CD4-positive, CD25-positive, alpha-beta regulatory T cell (primary cell): ENCODE results near the gene TBC1D10A. TPM values are rescaled to one million over a fixed set of nuclear protein-coding genes. Genes with fewer than 3 reads are reported as not detected.

Experiments used
- ATAC-seq, 2 donors: fragments of 150-1000 bp; cut with Tn5 transposase; one replicate each; pipeline ENCODE4 v1.10.0; 2021; ENCODE audit warnings: low read depth in 2 of 2, moderate number of reproducible peaks in 2 of 2, moderate library complexity in 1 of 2
- DNase-seq, 3 donors: peaks; one replicate each; pipeline versions ENCODE4 v3.0.0 to v3.0.0-alpha.2; 2012 to 2022; ENCODE audit warnings: mixed read lengths in 1 of 3
- H3K27ac ChIP-seq: one replicate; pipeline ENCODE4 v1.7.0; 2013; ENCODE audit warnings: mild to moderate bottlenecking, low read length; ENCODE audit not compliant: insufficient read depth, poor library complexity, severe bottlenecking
- H3K27me3 ChIP-seq: one replicate; pipeline ENCODE4 v1.7.0; 2013; ENCODE audit warnings: low read length; ENCODE audit not compliant: control insufficient read depth, insufficient read depth
- H3K36me3 ChIP-seq: one replicate; pipeline ENCODE4 v1.7.0; 2013; ENCODE audit warnings: mild to moderate bottlenecking, low read length, moderate library complexity; ENCODE audit not compliant: control insufficient read depth, insufficient read depth
- H3K4me1 ChIP-seq: 2 replicates; pipeline ENCODE4 v1.7.0; 2013; ENCODE audit warnings: mild to moderate bottlenecking, low read length; ENCODE audit not compliant: insufficient read depth, control insufficient read depth, poor library complexity, severe bottlenecking
- H3K4me3 ChIP-seq: one replicate; pipeline ENCODE4 v1.7.0; 2013; ENCODE audit warnings: low read depth, mild to moderate bottlenecking, low read length, moderate library complexity
- H3K9me3 ChIP-seq, 2 experiments: 1 replicate in 1 of 2; 2 replicates in 1 of 2; pipeline ENCODE4 v1.7.0; 2013; ENCODE audit warnings: low read length in 2 of 2, mild to moderate bottlenecking in 1 of 2, moderate library complexity in 1 of 2; ENCODE audit not compliant: control insufficient read depth in 2 of 2
- H3K27ac Mint-ChIP-seq, 3 donors: one replicate each; pipeline ENCODE4 v1.8.0; 2020 to 2022; ENCODE audit warnings: mild to moderate bottlenecking in 3 of 3, mixed read lengths in 3 of 3, moderate library complexity in 2 of 3
- H3K27me3 Mint-ChIP-seq: one replicate; pipeline ENCODE4 v1.8.0; 2022; ENCODE audit warnings: mild to moderate bottlenecking, mixed read lengths
- H3K36me3 Mint-ChIP-seq: one replicate; pipeline ENCODE4 v1.8.0; 2020; ENCODE audit warnings: mixed read lengths
- H3K4me1 Mint-ChIP-seq, 4 donors: one replicate each; pipeline ENCODE4 v1.8.0; 2020 to 2022; ENCODE audit warnings: mixed read lengths in 4 of 4, mild to moderate bottlenecking in 1 of 4
- H3K4me3 Mint-ChIP-seq, 4 donors: one replicate each; pipeline ENCODE4 v1.8.0; 2020 to 2022; ENCODE audit warnings: mild to moderate bottlenecking in 4 of 4, mixed read lengths in 4 of 4, moderate library complexity in 3 of 4
- H3K9me3 Mint-ChIP-seq, 7 donors: one replicate each; pipeline ENCODE4 v1.8.0; 2020 to 2022; ENCODE audit warnings: mixed read lengths in 7 of 7, mild to moderate bottlenecking in 3 of 7, moderate library complexity in 2 of 7
- polyA plus RNA-seq, 4 donors: library from polyadenylated mRNA; unstranded; fragments of 300-500 nt; fragmentation: Illumina TruSeq; gene quantifications; one replicate each; pipeline ENCODE4 v1.2.3, GENCODE V29; 2021
- total RNA-seq: library from RNA; stranded (reverse); gene quantifications from one replicate; pipeline ENCODE4 v1.2.3, GENCODE V29; 2022

TBC1D10A gene
- total and polyA plus RNA-seq, 5 donors from 2014 or later, result 44.2 to 67.5 (median 47.8) TPM

GRCh38 chr22:30263883-30264282, 62.9 kb downstream of the TBC1D10A start:
- no peak for DNase-seq
- no peaks in the 10 kb centered on the region for H3K9me3 ChIP-seq
- H3K27ac ChIP-seq, result no peak overlapping the region
- peaks cover 54% of the 10 kb centered on the region for H3K4me1 ChIP-seq
- H3K4me1 Mint-ChIP-seq, result peaks cover 6 to 54% (median 18%) of the 10 kb centered on the region in 4 donors
- H3K36me3 Mint-ChIP-seq, result peaks cover 8% of the 10 kb centered on the region
- no peaks in the 10 kb centered on the region for H3K9me3 Mint-ChIP-seq
- no peak overlapping the region for H3K27ac Mint-ChIP-seq
- ATAC-seq, result no peak
- H3K36me3 ChIP-seq, result no peaks in the 10 kb centered on the region
- H3K27me3 Mint-ChIP-seq, result peaks cover 5% of the 10 kb centered on the region
- no peak overlapping the region for H3K4me3 Mint-ChIP-seq
- H3K27me3 ChIP-seq, result no peaks in the 10 kb centered on the region
- H3K4me3 ChIP-seq, result no peak overlapping the region

- Mint-ChIP-seq H3K27ac (peak overlapping the region in 2 of 3 donors; percentile 79 to 92), H3K4me3 (peak overlapping the region; percentile 78 to 92 (median 82)), H3K27me3 (no peaks in the 10 kb centered on the region), H3K9me3 (no peaks in the 10 kb centered on the region), H3K4me1 (peaks cover 0 to 47% (median 12%) of the 10 kb centered on the region in 4 donors), H3K36me3 (peaks cover 6% of the 10 kb centered on the region)
- H3K4me1 ChIP-seq, result peaks cover 53% of the 10 kb centered on the region
- H3K36me3 ChIP-seq, result no peaks in the 10 kb centered on the region
- ATAC-seq (no peak), DNase-seq (peak; percentile 71 to 76 (median 74))
- no peaks in the 10 kb centered on the region for H3K27me3 ChIP-seq
- peak overlapping the region; percentile 53 for H3K27ac ChIP-seq
- H3K9me3 ChIP-seq, result no peaks in the 10 kb centered on the region
- no peak overlapping the region for H3K4me3 ChIP-seq
Measured at GRCh38 chr22:30262917-30263741, 63.6 kb downstream of the TBC1D10A start.

- Histone ChIP-seq H3K27ac (no peak overlapping the region), H3K36me3 (no peaks in the 10 kb centered on the region), H3K4me1 (peaks cover 43% of the 10 kb centered on the region), H3K9me3 (no peaks in the 10 kb centered on the region), H3K4me3 (no peak overlapping the region), H3K27me3 (no peaks in the 10 kb centered on the region)
- Mint-ChIP-seq H3K4me3 (peak overlapping the region in 1 of 4 donors; percentile 73), H3K9me3 (no peaks in the 10 kb centered on the region), H3K4me1 (peaks cover 0 to 37% (median 12%) of the 10 kb centered on the region in 4 donors), H3K27me3 (no peaks in the 10 kb centered on the region), H3K27ac (peak overlapping the region in 2 of 3 donors; percentile 59 to 89), H3K36me3 (peaks cover 6% of the 10 kb centered on the region)
- DNase-seq, result no peak
- ATAC-seq, result no peak
Measured at GRCh38 chr22:30262112-30262511, 64.6 kb downstream of the TBC1D10A start.

GRCh38 chr22:30261134-30261533, 65.6 kb downstream of the TBC1D10A start:
- H3K27ac ChIP-seq, result no peak overlapping the region
- H3K4me1 ChIP-seq, result peaks cover 33% of the 10 kb centered on the region
- Mint-ChIP-seq H3K4me1 (peaks cover 0 to 32% (median 12%) of the 10 kb centered on the region in 4 donors), H3K27ac (peak overlapping the region in 1 of 3 donors; percentile 16), H3K27me3 (no peaks in the 10 kb centered on the region), H3K36me3 (peaks cover 6% of the 10 kb centered on the region), H3K9me3 (no peaks in the 10 kb centered on the region), H3K4me3 (no peak overlapping the region)
- ATAC-seq, result no peak
- no peak overlapping the region for H3K4me3 ChIP-seq
- H3K9me3 ChIP-seq, result no peaks in the 10 kb centered on the region
- no peaks in the 10 kb centered on the region for H3K27me3 ChIP-seq
- DNase-seq, result no peak
- no peaks in the 10 kb centered on the region for H3K36me3 ChIP-seq

- Histone ChIP-seq H3K9me3 (no peaks in the 10 kb centered on the region), H3K36me3 (no peaks in the 10 kb centered on the region), H3K27ac (no peak overlapping the region), H3K27me3 (no peaks in the 10 kb centered on the region), H3K4me1 (peaks cover 29% of the 10 kb centered on the region), H3K4me3 (no peak overlapping the region)
- no peaks in the 10 kb centered on the region for H3K9me3 Mint-ChIP-seq
- DNase-seq (no peak), ATAC-seq (no peak)
- peak overlapping the region in 1 of 3 donors; percentile 58 for H3K27ac Mint-ChIP-seq
- no peaks in the 10 kb centered on the region for H3K27me3 Mint-ChIP-seq
- peaks cover 0 to 28% (median 12%) of the 10 kb centered on the region in 4 donors for H3K4me1 Mint-ChIP-seq
- peaks cover 6% of the 10 kb centered on the region for H3K36me3 Mint-ChIP-seq
- no peak overlapping the region for H3K4me3 Mint-ChIP-seq
Measured at GRCh38 chr22:30260682-30261081, 66.1 kb downstream of the TBC1D10A start.

GRCh38 chr22:30260276-30260675, 66.5 kb downstream of the TBC1D10A start:
- Mint-ChIP-seq H3K9me3 (no peaks in the 10 kb centered on the region), H3K4me1 (peaks cover 0 to 24% (median 11%) of the 10 kb centered on the region in 4 donors), H3K36me3 (peaks cover 6% of the 10 kb centered on the region), H3K27me3 (no peaks in the 10 kb centered on the region), H3K27ac (peak overlapping the region in 1 of 3 donors; percentile 58), H3K4me3 (no peak overlapping the region)
- Histone ChIP-seq H3K27me3 (no peaks in the 10 kb centered on the region), H3K36me3 (no peaks in the 10 kb centered on the region), H3K27ac (no peak overlapping the region), H3K4me1 (peaks cover 25% of the 10 kb centered on the region), H3K4me3 (no peak overlapping the region), H3K9me3 (no peaks in the 10 kb centered on the region)
- ATAC-seq, result no peak
- DNase-seq, result no peak

- Histone ChIP-seq H3K27me3 (no peaks in the 10 kb centered on the region), H3K36me3 (no peaks in the 10 kb centered on the region), H3K4me1 (no peaks in the 10 kb centered on the region), H3K27ac (no peak overlapping the region), H3K9me3 (no peaks in the 10 kb centered on the region), H3K4me3 (no peak overlapping the region)
- peaks cover 0 to 3% (median 2%) of the 10 kb centered on the region in 4 donors for H3K4me1 Mint-ChIP-seq
- no peaks in the 10 kb centered on the region for H3K36me3 Mint-ChIP-seq
- no peaks in the 10 kb centered on the region for H3K9me3 Mint-ChIP-seq
- DNase-seq (no peak), ATAC-seq (no peak)
- H3K27ac Mint-ChIP-seq, result peak overlapping the region in 1 of 3 donors; percentile 75
- no peaks in the 10 kb centered on the region for H3K27me3 Mint-ChIP-seq
- no peak overlapping the region for H3K4me3 Mint-ChIP-seq
Measured at GRCh38 chr22:30254314-30254713, 72.4 kb downstream of the TBC1D10A start.
